Measurements from ENCODE around the gene SAMD1. TPM values are rescaled to one million over a fixed set of nuclear protein-coding genes. Genes with fewer than 3 reads are reported as not detected.

SAMD1 gene
- total and polyA plus RNA-seq, 2 of the 13 experiments (the other 11 are each of a cell fraction or from before 2014, with no cell fraction given): 17.5 to 45.0 TPM

DNA sequence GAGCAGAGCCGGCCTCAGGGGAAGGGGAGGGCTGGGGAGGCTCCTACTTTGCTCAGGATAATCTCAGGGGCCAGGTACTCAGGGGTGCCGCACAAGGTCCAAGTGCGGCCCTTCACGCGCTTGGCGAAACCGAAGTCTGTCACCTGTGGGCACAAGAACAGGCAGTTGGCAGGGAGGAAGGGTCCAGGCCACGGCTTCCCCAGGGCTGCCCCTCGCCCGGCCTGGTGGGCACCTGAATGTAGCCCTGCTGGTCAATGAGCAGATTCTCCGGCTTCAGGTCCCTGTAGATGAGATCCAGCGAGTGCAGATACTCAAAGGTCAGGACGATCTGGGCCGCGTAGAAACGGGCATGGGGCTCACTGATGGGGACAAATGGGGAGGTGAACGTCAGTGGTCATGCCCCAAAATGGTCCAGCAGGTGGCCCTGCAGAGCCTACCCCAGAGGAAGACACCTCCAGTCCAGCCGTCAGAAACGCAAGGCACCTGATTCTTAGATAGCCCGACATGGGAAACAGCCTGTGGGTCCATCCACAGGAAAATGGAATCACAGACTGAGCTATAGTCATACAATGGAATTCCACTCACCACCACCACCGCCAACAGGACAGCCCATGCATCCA is 7.1 kb upstream of the SAMD1 start (continued):
- TF ChIP-seq, protein P1, sequence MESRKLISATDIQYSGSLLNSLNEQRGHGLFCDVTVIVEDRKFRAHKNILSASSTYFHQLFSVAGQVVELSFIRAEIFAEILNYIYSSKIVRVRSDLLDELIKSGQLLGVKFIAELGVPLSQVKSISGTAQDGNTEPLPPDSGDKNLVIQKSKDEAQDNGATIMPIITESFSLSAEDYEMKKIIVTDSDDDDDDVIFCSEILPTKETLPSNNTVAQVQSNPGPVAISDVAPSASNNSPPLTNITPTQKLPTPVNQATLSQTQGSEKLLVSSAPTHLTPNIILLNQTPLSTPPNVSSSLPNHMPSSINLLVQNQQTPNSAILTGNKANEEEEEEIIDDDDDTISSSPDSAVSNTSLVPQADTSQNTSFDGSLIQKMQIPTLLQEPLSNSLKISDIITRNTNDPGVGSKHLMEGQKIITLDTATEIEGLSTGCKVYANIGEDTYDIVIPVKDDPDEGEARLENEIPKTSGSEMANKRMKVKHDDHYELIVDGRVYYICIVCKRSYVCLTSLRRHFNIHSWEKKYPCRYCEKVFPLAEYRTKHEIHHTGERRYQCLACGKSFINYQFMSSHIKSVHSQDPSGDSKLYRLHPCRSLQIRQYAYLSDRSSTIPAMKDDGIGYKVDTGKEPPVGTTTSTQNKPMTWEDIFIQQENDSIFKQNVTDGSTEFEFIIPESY (CRISPR knock-in tag; IDR thresholded peaks at IDR 0.05): peak; percentile 82
- TF ChIP-seq, protein P2, sequence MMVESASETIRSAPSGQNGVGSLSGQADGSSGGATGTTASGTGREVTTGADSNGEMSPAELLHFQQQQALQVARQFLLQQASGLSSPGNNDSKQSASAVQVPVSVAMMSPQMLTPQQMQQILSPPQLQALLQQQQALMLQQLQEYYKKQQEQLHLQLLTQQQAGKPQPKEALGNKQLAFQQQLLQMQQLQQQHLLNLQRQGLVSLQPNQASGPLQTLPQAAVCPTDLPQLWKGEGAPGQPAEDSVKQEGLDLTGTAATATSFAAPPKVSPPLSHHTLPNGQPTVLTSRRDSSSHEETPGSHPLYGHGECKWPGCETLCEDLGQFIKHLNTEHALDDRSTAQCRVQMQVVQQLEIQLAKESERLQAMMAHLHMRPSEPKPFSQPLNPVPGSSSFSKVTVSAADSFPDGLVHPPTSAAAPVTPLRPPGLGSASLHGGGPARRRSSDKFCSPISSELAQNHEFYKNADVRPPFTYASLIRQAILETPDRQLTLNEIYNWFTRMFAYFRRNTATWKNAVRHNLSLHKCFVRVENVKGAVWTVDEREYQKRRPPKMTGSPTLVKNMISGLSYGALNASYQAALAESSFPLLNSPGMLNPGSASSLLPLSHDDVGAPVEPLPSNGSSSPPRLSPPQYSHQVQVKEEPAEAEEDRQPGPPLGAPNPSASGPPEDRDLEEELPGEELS (CRISPR knock-in tag; IDR thresholded peaks at IDR 0.05): no peak
- TF ChIP-seq, protein P3, sequence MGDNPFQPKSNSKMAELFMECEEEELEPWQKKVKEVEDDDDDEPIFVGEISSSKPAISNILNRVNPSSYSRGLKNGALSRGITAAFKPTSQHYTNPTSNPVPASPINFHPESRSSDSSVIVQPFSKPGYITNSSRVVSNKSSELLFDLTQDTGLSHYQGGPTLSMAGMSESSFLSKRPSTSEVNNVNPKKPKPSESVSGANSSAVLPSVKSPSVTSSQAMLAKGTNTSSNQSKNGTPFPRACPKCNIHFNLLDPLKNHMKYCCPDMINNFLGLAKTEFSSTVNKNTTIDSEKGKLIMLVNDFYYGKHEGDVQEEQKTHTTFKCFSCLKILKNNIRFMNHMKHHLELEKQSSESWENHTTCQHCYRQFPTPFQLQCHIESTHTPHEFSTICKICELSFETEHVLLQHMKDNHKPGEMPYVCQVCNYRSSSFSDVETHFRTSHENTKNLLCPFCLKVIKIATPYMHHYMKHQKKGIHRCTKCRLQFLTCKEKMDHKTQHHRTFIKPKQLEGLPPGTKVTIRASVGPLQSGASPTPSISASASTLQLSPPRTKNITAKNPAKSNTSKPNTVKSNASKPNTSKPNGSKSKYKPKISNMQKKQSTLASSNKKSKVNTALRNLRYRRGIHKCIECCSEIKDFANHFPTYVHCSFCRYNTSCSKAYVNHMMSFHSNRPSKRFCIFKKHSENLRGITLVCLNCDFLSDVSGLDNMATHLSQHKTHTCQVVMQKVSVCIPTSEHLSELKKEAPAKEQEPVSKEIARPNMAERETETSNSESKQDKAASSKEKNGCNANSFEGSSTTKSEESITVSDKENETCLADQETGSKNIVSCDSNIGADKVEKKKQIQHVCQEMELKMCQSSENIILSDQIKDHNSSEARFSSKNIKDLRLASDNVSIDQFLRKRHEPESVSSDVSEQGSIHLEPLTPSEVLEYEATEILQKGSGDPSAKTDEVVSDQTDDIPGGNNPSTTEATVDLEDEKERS (CRISPR knock-in tag; IDR thresholded peaks at IDR 0.05): no peak
- TF ChIP-seq NFATC3 (CRISPR knock-in tag; IDR thresholded peaks at IDR 0.05) (no peak), TOE1 (CRISPR knock-in tag; IDR thresholded peaks at IDR 0.05) (no peak), CHD4 (IDR thresholded peaks at IDR 0.05; ENCODE audit: borderline replicate concordance, low read length) (no peak), HDAC6 (IDR thresholded peaks at IDR 0.05; ENCODE audit: low read depth, low read length) (no peak), TBP (CRISPR knock-in tag; IDR thresholded peaks at IDR 0.05) (no peak), SMC3 (IDR thresholded peaks at IDR 0.05; ENCODE audit: low read length) (peak; percentile 53), STAG1 (CRISPR knock-in tag; IDR thresholded peaks at IDR 0.05) (peak; percentile 56), KDM5A (IDR thresholded peaks at IDR 0.05; ENCODE audit: borderline replicate concordance, low read length) (no peak), EHMT2 (IDR thresholded peaks at IDR 0.05; ENCODE audit: borderline replicate concordance, low read depth, low read length) (no peak), WIZ (CRISPR knock-in tag; IDR thresholded peaks at IDR 0.05) (no peak), NFE2 (CRISPR knock-in tag; IDR thresholded peaks at IDR 0.05) (no peak), SRSF1 (optimal IDR thresholded peaks at IDR 0.05; ENCODE audit: low read depth, low read length) (no peak), ZNF567 (CRISPR knock-in tag; IDR thresholded peaks at IDR 0.05; ENCODE audit: borderline replicate concordance) (no peak), ZNF883 (CRISPR knock-in tag; IDR thresholded peaks at IDR 0.05; ENCODE audit: not compliant biosample characterization) (no peak), RELA (CRISPR knock-in tag; IDR thresholded peaks at IDR 0.05) (no peak), KAT8 (CRISPR knock-in tag; IDR thresholded peaks at IDR 0.05) (no peak)
- TF ChIP-seq, protein P4, sequence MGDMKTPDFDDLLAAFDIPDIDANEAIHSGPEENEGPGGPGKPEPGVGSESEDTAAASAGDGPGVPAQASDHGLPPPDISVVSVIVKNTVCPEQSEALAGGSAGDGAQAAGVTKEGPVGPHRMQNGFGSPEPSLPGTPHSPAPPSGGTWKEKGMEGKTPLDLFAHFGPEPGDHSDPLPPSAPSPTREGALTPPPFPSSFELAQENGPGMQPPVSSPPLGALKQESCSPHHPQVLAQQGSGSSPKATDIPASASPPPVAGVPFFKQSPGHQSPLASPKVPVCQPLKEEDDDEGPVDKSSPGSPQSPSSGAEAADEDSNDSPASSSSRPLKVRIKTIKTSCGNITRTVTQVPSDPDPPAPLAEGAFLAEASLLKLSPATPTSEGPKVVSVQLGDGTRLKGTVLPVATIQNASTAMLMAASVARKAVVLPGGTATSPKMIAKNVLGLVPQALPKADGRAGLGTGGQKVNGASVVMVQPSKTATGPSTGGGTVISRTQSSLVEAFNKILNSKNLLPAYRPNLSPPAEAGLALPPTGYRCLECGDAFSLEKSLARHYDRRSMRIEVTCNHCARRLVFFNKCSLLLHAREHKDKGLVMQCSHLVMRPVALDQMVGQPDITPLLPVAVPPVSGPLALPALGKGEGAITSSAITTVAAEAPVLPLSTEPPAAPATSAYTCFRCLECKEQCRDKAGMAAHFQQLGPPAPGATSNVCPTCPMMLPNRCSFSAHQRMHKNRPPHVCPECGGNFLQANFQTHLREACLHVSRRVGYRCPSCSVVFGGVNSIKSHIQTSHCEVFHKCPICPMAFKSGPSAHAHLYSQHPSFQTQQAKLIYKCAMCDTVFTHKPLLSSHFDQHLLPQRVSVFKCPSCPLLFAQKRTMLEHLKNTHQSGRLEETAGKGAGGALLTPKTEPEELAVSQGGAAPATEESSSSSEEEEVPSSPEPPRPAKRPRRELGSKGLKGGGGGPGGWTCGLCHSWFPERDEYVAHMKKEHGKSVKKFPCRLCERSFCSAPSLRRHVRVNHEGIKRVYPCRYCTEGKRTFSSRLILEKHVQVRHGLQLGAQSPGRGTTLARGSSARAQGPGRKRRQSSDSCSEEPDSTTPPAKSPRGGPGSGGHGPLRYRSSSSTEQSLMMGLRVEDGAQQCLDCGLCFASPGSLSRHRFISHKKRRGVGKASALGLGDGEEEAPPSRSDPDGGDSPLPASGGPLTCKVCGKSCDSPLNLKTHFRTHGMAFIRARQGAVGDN (CRISPR knock-in tag; IDR thresholded peaks at IDR 0.05): no peak
